GM12878 (cell line): ENCODE data around the gene NUDT6.

ENCODE experiments used
- CTCF ChIP-seq, 3 experiments: IDR thresholded peaks in 2 of 3; conservative IDR thresholded peaks in 1 of 3; 2 replicates each; pipeline ENCODE4 v1.5.1; 2011; ENCODE audit warnings: low read depth in 3 of 3, low read length in 3 of 3, mild to moderate bottlenecking in 3 of 3, control low read depth in 2 of 3, moderate library complexity in 2 of 3, inconsistent platforms in 1 of 3, mixed read lengths in 1 of 3; ENCODE audit not compliant: control insufficient read depth in 2 of 3, insufficient read depth in 1 of 3; ENCODE audit errors: extremely low read depth in 1 of 3
- EZH2 ChIP-seq: IDR thresholded peaks from 2 replicates; pipeline ENCODE4 v1.6.1; 2012; ENCODE audit warnings: low read depth, mild to moderate bottlenecking, control low read depth, inconsistent platforms, low read length, borderline replicate concordance; ENCODE audit not compliant: control insufficient read depth

- TF ChIP-seq CTCF (IDR thresholded peaks at IDR 0.05 in 2 of 3, conservative IDR thresholded peaks at IDR 0.05 in 1 of 3; ENCODE audit: control insufficient read depth in 2 of 3, extremely low read depth in 1 of 3, insufficient read depth in 1 of 3, low read depth in 3 of 3, low read length in 3 of 3) (no peak), EZH2 (no peak)
Measured at GRCh38 chr4:122845066-122845465, 77.3 kb downstream of the NUDT6 start.
